ENCODE measurements around the gene PADI1.

The PADI1 gene

DNA sequence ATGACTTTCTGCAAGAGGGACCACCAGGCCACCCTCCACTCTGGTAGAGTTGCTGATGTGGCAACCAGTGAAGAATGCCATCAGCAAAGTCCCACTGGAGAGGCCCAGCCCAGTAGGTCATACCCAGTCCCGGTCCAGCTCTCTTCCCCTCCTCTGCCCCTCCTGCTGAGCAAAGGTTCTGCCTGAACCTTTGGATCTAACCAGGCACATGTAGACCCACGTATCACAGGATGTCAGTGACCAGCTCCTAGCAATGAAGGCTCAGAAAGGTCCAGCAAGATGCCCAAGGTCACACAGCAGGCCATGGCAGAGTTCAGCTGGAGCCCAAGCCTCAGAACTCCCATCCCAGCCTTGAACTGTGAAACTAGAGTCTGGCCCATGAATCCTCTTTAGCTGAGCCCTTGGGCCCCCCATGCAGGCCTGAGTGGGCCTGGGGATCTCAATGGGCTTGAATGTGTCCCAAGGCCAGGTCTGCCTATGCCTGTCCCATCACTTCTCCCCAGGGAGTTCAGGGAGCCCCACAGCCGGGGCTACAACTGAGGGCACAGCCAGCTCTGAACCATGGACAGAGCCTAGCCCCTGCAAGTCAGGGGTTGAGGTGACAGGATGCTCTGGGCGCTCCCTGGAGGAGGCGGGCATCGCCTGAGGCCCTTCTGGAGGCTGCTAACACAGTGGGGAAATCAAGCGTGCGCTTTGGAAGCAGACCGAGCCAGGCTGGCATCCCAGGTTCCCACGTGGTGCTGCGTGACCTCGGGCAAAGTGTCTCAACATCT is 21.4 kb upstream of the PADI1 start:
- no peak for DNase-seq

DNA sequence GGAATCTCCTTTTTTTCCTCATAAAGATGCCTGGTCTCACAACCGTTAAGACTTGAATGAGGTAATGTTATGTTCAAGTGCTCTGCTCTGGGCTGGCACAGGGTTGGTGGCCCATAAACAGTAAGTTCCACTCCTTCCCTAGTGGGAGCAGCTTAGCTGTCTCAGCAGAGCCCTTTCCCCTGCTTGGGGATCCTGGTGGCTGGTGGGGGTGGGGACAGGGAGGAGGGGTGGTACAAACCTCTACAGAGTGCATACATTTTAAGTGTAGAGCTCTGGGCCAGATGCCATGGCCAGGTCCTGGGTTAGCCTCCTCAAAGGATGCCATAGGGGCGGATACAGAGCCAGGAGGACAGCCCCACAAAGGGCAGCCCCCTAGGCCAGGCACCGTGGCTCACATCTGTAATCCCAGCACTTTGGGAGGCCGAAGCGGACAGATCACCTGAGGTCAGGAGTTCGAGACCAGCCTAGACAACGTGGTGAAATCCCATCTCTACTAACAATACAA is 20.7 kb upstream of the PADI1 start:
- no peak for DNase-seq

DNA sequence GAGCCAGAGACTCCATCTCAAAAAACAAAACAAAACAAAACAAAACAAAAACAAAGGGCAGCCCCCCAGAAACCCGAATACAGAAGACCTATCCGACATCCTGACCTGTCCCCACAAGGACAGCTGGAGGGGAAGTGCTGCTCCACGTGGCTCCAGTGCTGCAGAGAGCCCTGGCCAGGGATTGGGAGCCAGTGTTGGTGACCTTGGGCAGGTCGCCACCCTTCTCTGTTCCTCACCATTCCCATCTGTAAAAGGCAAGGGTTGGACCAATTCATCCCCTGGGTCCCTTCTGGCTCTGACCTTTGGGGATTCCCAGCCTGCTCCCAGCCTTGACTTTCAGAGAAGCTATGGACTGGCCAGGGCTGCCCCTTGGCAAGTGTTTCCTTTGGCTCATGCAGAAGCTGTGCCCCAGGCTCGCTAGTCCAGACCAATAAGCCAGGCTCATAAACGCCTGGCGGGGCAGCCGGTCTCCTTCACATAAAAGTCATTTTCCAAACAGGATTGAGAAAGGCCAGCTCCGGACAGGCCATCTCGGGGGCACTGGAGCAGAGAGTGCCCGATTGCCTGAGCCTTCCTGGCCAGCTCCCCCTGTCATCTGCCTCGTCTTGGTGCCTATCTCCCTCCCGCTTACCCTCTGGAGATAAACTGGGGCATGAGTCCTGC is 20.0 kb upstream of the PADI1 start:
- no peak for DNase-seq

DNA sequence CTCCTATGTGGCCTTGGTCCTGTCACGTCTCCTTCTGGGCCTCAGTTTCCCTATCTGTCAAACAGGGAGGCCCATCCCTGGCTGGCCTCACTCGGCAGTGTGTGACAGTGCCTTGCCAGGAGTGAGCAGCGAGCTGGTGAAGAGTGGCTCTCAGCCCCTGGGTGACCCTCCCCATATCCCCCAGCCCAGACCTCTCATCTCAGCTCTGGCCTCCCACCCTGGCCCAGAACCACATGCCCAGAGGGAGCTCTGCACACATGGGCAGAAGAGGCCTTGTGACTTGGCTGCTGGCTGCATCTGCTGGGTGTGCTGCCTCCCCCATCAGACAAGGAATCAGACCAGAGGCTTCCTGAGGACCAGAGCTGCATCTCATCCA is 19.5 kb upstream of the PADI1 start:
- no peak for DNase-seq

DNA sequence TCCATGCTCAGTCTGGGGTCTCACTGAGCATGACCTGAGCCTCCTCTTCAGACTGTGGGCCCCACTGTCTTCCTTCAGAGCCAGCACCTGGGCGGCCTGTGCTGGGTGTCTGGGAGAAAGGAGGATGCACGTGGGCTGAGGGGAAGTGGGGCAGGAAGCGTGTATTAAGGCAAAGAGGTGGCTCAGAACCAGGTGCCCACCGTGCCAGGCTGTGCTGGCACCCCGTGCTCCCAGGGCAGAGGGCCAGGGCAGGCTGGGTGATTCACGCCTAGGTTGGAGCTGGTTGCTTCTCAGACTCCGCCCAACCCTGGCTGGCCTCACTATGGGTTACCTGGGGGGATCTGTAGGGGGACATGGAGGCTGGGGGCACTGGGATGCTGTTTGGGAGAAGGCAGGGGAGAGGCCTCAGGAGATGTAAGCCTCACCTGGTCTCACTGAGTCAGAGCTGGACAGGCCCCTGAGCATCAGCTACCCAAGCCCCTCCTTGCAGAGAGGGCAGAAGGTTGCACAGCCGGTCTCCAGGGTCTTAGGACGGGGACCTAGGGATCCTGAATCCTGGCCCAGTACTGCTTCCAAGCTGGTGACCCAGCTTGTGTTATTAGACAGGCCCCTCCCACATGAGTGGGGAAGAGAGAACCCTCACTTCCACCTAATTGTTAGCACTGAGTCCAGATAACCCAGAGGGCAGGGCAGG is 18.6 kb upstream of the PADI1 start:
- DNase-seq, result no peak

DNA sequence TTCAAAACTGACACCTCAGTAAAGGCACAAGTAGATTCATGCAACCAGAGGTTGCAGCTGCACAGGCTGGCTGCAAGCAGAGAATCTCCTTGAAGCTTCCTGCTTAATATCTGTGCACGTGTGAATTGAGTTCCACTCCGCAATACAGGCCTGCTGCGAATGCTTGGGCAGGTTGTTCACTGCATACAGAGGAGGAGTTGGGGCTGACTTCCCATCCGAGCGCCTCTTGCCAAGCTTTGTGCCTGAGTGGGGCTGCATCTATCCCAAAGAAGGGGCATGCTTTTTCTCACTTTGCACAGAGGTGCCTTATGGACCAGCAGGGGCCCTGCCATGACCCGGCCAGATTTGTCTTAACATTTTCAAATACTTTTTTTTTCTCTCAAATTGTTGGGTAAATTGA is 17.9 kb upstream of the PADI1 start:
- no peak for DNase-seq

DNA sequence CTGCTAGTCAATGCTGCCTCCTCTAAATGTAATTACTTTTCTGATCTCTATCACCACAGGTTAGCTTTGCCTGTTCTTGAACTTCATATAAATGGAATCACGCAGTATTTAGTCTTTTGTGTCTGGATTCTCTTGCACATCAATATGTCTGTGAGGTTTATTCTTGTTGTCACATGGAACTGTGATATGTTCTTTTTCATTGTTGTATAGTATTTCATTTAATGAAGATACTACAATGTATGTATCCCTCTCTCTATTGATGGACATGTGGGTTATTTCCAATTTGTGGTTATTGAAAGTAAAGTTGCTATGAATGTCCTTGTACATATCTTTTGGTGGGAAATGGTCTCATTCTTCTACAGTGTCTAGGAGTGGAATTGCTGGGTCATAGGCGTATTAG is 16.7 kb upstream of the PADI1 start:
- no peak for DNase-seq

DNA sequence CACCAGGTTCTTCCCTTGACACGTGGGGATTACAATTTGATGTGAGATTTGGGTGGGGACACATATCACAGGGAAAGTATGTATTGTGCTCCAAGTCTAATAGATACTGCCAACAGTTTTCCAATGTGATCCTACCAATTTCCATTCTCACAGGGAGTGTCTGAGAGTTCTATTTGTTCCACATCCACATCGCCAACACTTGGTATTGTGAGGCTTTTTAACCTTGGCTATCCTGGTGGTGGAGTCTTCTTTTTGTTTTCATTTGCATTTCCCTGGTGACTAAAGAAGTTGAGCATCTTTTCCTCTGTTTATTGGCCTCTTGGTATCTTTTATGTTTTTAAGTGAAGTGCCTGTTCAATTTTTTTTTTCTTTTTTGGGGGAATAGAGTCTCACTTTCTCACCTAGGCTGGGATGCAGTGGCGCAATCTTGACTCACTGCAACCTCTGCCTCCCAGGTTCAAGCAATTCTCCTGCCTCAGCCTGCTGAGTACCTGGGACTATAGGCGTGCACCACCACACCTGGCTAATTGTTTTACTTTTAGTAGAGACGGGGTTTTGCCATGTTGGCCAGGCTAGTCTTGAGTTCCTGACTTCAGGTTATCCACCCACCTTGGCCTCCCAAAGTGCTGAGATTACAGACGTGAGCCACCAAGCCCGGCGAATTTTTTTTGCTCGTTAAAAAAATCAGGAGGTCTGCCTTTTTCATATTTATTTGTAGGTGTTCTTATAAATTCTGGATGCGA is 15.9 kb upstream of the PADI1 start:
- DNase-seq, result no peak

DNA sequence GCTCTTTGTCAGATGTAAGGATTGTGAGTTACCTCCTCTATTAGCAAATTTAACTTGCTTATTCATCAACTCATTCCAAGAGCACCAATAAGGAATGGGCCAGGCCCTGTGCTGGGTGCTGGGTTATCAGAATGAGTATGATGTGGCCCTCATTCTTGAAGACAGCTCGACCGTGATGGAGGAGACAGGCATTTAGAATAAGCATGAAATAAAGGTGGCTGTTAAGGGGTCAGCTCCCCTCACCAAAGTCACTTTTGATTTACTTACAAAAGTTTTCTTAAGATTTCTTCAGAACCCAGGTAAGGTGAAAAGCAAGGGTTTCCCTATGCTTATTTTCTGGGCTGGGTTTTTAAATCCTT is 15.3 kb upstream of the PADI1 start:
- DNase-seq, result no peak

DNA sequence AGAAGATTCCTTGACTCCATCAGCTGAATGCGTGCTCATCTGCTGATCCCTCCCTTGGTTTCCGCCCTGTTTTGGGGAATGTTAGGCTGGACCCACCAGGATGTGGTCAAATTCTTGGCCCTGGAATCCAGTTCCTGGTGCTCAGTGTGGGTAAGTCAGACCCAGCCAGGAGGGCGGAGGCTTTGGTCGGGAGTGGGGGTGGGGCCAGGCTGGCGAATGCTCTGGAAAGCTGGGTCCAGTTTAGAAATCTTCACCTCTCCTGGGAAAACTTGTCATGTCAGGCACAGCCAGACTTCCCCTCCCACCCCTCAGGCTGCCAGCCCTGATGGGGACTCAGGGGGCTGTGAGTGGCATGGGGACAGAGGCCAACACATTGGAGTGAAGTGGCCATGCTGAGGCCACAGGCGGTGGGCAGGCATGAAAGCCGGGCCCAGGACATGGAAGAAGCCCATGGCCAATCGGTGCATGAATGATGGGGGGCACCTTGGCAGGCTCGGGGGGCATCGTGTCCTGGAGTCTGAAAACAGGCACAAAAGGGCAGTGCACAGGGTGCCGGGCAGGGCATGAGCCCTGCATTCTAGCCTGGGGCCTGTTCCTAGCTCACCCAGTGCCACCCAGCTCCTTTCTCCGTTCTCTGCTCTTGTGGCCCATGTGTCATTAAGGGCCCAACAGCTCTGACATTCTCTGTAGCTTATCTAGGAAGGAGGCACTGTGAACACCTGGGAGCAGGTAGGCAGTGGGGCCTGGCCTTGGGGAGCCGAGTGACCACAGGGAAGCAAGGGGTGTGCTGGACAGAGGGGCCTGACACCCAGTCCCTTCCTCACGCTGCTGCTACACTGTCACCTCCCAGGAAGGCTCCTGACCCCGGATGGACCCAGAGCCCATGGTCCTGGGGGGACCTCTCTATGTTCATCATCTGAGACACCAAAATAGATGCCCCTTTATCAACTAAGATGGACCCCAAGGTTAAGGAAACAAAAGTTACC is 14.6 kb upstream of the PADI1 start:
- no peak for DNase-seq

DNA sequence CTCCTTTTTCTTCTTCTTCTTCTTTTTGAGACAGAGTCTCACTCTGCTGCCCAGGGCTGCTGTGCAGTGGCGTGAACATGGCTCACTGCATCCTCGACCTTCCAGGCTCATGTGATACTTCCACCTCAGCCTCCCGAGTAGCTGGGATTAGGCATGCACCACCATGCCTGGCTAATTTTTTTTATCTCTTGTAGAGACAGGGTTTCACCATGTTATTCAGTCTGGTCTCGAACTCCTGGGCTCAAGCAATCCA is 13.0 kb upstream of the PADI1 start:
- no peak for DNase-seq

DNA sequence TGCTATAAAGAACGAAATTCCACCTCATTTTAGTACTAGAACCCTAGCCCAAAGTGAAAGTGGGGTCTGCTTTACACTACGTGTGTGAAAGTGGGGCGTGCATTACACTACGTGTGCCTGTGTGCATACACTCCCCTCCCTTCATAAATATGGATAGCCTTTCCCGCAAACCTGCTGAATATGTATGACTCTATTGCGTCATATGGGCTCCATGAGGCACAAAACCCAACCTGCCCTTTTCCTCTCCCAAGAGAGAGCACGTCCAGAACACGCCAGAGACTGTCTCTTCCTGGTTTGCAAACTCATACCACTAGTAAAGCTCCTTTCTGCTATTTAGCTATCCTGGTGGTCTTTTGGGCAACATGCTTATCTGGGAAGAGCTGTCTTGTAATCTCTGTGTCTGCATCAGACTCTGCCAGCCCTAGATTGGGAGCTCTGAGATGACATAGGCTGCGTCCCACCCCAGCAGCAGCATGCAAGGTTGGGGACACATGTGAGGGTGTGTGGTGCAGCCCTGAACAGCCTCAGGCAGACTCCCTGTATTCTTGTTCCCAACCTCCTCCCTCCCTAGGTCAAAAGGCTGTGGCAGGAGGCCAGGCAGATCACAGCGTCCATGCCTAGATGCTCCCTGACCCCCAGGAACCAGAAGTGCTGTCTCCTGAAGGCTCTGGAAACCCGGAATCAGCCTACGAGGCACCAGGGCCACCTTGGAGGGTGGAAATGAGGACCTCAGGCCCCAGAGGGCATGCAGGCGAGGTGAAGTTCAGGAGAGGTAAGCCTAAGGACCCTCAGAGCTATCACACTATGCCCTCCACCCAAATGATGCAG is 12.3 kb upstream of the PADI1 start:
- no peak for DNase-seq

DNA sequence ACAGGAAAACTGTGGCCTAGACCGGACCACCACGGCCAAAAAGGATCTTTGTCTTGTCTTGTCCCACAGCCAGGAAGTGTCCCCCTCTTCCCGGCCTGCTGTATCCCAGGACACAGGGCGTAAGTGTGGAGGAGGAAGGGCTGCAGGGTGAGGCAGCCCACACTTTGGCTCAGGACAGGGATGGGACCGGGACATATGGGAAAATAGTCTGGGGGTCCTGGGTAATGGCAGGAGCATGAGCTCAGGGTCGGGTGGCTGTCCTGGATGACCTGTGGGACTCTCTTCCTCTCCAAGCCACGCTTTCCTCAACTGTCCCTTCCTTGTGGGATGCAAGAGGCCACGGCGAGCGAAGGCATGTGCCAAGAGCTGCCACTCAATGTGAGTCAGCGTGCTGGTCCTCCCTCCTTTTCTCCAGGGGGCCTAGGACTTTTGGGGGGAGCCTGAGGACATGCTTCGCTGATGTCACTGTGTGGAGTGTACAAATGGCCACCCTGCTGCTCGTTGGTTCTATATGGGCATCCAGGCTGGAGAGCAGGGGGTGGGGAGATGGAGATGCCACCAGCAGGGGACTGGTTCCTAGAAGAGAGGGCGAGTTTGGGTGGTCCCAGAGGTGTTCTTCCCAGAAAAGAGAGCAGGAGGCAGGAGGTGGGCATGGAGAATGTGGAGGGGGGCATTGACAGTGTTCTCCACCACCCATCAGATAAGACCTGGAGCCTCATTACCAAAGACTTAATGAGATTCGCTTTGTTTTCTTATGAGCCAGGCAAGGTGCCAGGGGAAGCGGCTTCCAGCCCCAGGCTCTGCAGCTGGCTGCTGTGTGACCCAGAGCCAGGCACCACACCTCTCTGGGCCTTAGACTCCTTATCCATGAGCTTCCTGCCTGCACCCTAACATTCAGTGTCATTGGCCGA is 11.5 kb upstream of the PADI1 start:
- no peak for DNase-seq

DNA sequence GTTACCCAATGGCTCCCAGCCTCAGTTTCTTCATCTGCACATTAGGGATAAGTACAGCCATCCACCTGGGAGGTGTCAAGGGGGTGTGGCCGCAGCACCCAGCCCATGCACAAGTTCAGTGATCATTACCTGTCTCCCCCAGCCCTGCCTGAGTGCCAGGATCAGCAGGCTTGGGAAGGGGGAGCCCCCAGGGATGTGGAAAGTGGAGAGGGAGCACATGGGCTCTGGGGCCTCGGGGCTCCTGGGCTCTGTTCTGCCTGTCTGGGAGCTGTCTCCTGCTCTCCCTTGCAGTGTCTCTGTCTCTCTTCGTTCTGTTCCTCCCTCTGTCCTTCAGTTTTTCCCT is 10.8 kb upstream of the PADI1 start:
- no peak for DNase-seq

DNA sequence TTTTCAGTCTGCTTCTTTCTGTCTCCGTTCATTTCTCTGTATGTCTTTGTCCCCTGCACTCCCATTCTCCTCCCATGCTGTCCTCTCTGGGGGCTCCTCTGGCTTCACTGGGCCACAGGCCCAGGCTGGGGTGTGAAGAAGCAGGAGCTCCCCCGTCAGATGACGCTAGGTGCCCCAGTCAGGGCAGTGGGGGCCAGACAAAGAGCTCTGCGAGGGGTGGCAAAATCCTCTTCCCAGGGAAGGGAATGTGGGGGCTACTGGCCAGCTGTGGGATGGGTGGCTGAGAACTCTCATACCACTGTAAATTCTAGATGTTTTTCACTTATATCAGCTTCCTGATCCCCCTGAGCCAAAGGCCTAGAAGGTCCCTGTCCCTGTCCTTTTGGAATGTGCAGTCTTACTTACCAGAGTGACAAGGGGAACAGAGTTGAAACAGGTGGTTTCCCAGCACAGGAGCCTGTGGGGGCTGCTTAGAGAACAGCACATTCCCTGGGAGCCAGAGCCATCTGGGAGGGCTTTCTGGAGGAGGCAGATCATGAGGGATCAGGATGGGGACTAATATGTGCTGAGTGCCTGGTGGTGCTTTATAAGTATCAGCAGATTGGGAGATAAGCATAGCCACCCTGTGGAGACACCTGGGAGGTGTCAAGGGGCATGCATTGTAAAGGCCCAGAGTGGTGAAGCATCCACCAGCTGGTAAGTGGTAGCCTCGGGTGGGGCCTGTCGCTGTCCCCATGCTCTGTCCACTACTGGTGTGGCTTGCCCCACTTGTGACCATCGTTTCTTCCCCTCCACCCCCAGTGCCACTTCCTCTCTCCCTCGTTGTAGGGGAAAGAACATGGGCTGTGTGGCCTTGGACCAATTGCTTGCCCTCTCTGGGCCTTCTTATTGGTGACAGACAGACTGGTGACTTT is 10.1 kb upstream of the PADI1 start:
- DNase-seq, result no peak

DNA sequence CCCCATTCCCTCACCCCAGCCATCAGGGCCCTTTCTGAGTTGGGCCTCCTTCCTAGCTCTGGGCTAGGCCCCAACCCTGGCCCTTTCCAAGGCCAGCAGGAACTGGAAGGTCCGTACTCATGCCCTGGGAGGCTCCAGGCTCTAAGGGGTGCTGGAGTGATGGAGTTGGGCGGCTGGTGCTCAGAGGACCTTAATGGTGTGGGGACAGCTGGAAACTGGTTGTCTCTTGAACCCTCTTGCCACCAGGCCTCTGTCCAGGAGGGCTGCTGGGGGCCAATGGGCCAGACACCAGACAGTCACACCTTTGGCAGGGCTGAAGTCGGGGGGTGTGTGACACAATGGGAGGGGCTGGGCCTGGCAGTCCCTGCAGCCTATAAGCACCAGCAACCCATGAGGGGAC is 9.2 kb upstream of the PADI1 start:
- no peak for DNase-seq

DNA sequence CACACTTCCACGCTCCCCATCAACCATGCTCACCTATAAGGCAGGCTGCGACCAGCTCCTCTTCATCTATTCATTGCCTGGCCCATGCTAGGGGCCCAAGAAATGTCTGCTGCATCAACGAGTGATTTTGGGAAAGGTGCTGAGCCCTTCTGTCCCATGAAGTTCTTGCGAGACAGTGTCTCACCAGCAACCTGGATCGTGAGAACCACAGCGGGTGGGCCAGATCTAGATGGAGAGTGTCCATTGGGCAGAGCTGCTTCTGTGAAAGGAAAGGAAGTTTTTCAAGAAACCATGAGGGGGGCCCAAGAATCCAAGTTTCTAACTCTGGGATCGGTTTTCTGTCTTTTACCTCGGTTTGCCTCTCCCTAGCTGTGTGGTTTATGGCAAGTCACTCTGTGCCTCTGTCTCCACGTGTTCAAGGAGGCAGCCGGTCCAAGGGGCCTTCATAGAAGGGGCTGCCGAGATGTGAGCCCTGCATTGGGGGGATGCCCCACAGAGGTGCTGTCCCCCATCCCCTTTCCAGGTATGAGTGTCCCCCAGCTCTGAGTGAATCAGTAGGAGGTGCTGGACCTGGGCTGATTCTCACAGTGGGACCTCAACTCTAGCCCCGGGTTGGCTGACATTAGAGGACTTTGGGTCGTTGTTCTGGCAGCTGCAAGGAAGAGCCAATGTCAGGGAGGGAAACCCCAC is 8.3 kb upstream of the PADI1 start:
- DNase-seq, result no peak

DNA sequence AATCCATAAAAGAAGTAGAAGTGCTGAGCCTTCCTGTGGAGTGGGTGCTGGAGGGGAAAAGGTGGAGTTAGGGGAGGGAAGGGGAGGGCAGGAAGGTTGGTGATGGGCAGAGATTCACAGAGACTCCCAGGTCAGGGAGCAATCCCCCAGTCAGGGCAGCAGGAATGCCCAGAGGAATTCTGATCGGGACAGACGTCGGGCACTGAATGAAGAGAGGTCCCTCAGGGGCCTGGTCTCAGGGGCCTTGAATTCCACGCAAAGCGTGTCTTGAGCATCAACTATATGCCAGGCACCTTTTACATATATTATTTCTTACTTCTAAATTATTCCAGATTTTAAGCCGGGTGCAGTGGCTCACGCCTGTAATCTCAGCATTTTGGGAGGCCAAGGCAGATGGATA is 7.2 kb upstream of the PADI1 start:
- no peak for DNase-seq

Data from NCI-H187 (cell line).